MM.1S (cell line): ENCODE data around the gene RANBP1.

Experiments
- CTCF ChIP-seq: fragments of 300-600 bp; sonication (generic); IDR thresholded peaks from 2 replicates; pipeline ENCODE4 v1.5.1; 2016; ENCODE audit warnings: antibody characterized with exemption, low read length, mixed read lengths
- EZH2 ChIP-seq: fragments of 300-600 bp; sonication (generic); optimal IDR thresholded peaks from 2 replicates; pipeline ENCODE3; 2017; ENCODE audit warnings: low read depth, mild to moderate bottlenecking, antibody characterized with exemption, low read length, mixed read lengths

GRCh38 chr22:20137671-20138416 is 21.9 kb downstream of the RANBP1 start:
- no peak for TF ChIP-seq EZH2
- TF ChIP-seq CTCF, result no peak
